K562 (cell line): ENCODE measurements around the gene HOXC4. TPM values are rescaled to one million over a fixed set of nuclear protein-coding genes. Genes with fewer than 3 reads are reported as not detected.

Experiments used
- ATAC-seq: fragments of 200-7000 bp; cut with Tn5 transposase; 3 replicates; pipeline ENCODE4 v1.9.1; 2020; ENCODE audit warnings: moderate library complexity
- BruUV-seq: library from RNA; stranded (reverse); fragments of 400-500 nt; replicated peaks from 2 replicates; lab custom pipeline; 2021; lab: Mats Ljungman, UMichigan
- CTCF ChIA-PET: fragments of 300-600 bp; formaldehyde crosslinking; extraction: SDS; loops from one replicate; lab custom pipeline; 2021; ENCODE audit warnings: low intra/inter-chr PET ratio; lab: Yijun Ruan, JAX
- POLR2A ChIA-PET: fragments of 300-600, 350-650 bp; sonication (Branson Sonifier 250); formaldehyde crosslinking; extraction: SDS; loops from one replicate; lab custom pipeline; 2021; ENCODE audit warnings: antibody characterized with exemption, inconsistent platforms; lab: Yijun Ruan, JAX
- DNase-seq, 4 experiments: peaks; one replicate each; pipeline versions ENCODE4 v3.0.0 to v3.0.0-alpha.2; 2011 to 2018; ENCODE audit warnings: low spot score in 3 of 4, mixed read lengths in 3 of 4; ENCODE audit errors: extremely low read depth in 1 of 4
- FAIRE-seq: peaks from 2 replicates; lab custom pipeline; 2011; peaks lifted over from hg19 to GRCh38; lab: Jason Lieb, UNC
- H2AFZ ChIP-seq: 2 replicates; pipeline ENCODE4 v1.6.0; 2011; ENCODE audit warnings: low read depth, low read length, control low read depth, inconsistent platforms
- H3K27ac ChIP-seq: fragments of 200-600 bp; 3 replicates; pipeline ENCODE4 v1.8.0; 2011; ENCODE audit warnings: low read depth, mild to moderate bottlenecking, control low read depth, inconsistent platforms, low read length, moderate library complexity, mixed read lengths; ENCODE audit errors: extremely low read depth
- H3K27me3 ChIP-seq, 2 experiments: fragments of 300-600 bp in 1 of 2; 2 replicates in 1 of 2; 3 replicates in 1 of 2; pipeline versions ENCODE4 v1.6.0 to v1.8.0; 2011; ENCODE audit warnings: inconsistent platforms in 2 of 2, low read length in 2 of 2, mild to moderate bottlenecking in 1 of 2, mixed read lengths in 1 of 2, moderate library complexity in 1 of 2; ENCODE audit not compliant: control insufficient read depth in 2 of 2, insufficient read depth in 2 of 2
- H3K36me3 ChIP-seq: fragments of 300-600 bp; 3 replicates; pipeline ENCODE4 v1.8.0; 2011; ENCODE audit warnings: mild to moderate bottlenecking, low read length, inconsistent platforms; ENCODE audit not compliant: control insufficient read depth, insufficient read depth
- H3K4me1 ChIP-seq, 2 experiments: fragments of 200-600 bp in 1 of 2; replicated peaks in 1 of 2; 2 replicates in 1 of 2; 3 replicates in 1 of 2; pipeline versions ENCODE4 v1.5.1 to v1.8.0; 2011; ENCODE audit warnings: inconsistent platforms in 2 of 2, low read length in 2 of 2, mild to moderate bottlenecking in 1 of 2, mixed read lengths in 1 of 2, moderate library complexity in 1 of 2; ENCODE audit not compliant: control insufficient read depth in 2 of 2, insufficient read depth in 2 of 2
- H3K4me2 ChIP-seq: 2 replicates; pipeline ENCODE4 v1.6.1; 2011; ENCODE audit warnings: low read length, control low read depth, inconsistent platforms, mixed read lengths; ENCODE audit not compliant: insufficient read depth
- H3K4me3 ChIP-seq: fragments of 200-600 bp; sonication (generic), shearing (Covaris generic); 2 replicates; pipeline ENCODE4 v1.5.1; 2016; ENCODE audit warnings: control low read depth, inconsistent platforms
- H3K79me2 ChIP-seq: fragments of 200-600 bp; 3 replicates; pipeline ENCODE4 v1.8.0; 2011; ENCODE audit warnings: low read length, inconsistent platforms; ENCODE audit not compliant: control insufficient read depth, insufficient read depth
- H3K9ac ChIP-seq, 2 experiments: 2 replicates each; pipeline versions ENCODE4 v1.6.0 to v1.6.1; 2011; ENCODE audit warnings: low read depth in 2 of 2, low read length in 2 of 2, control low read depth in 1 of 2, inconsistent platforms in 1 of 2, mild to moderate bottlenecking in 1 of 2, mixed read lengths in 1 of 2; ENCODE audit not compliant: insufficient read depth in 1 of 2
- H3K9me1 ChIP-seq: one replicate; pipeline ENCODE4 v1.6.0; 2011; ENCODE audit warnings: inconsistent platforms, mild to moderate bottlenecking, low read length, moderate library complexity; ENCODE audit not compliant: control insufficient read depth, insufficient read depth
- H3K9me3 ChIP-seq: replicated peaks from 2 replicates; pipeline ENCODE4 v1.5.1; 2011; ENCODE audit warnings: low read depth, low read length, inconsistent platforms; ENCODE audit not compliant: control insufficient read depth, insufficient read depth
- H4K20me1 ChIP-seq: replicated peaks from 2 replicates; pipeline ENCODE4 v1.6.1; 2011; ENCODE audit warnings: low read length, inconsistent platforms, mixed read lengths; ENCODE audit not compliant: control insufficient read depth, insufficient read depth
- CBFA2T3 ChIP-seq: fragments of 450-650 bp; IDR thresholded peaks from 2 replicates; pipeline ENCODE4 v1.6.1; 2017
- ETV6 ChIP-seq, 3 experiments: fragments of 150-350 bp in 1 of 3; sonication (generic) in 1 of 3; formaldehyde crosslinking in 1 of 3; IDR thresholded peaks; 2 replicates each; pipeline versions ENCODE4 v1.6.1 to v1.8.0; 2014 to 2022; ENCODE audit warnings: borderline replicate concordance in 2 of 3, low read depth in 2 of 3, antibody characterized with exemption in 1 of 3, low read length in 1 of 3, mild to moderate bottlenecking in 1 of 3, missing genetic modification reagents in 1 of 3
- FOXM1 ChIP-seq, 2 experiments: fragments of 450-650 bp in 1 of 2; sonication (generic) in 1 of 2; formaldehyde crosslinking in 1 of 2; IDR thresholded peaks; 2 replicates each; pipeline versions ENCODE4 v1.6.1 to v1.9.0; 2017 to 2022; ENCODE audit warnings: low read depth in 2 of 2, mild to moderate bottlenecking in 2 of 2, missing genetic modification reagents in 1 of 2, moderate library complexity in 1 of 2
- L3MBTL2 ChIP-seq: fragments of 450-650 bp; IDR thresholded peaks from 2 replicates; pipeline ENCODE4 v1.6.1; 2016; ENCODE audit warnings: mild to moderate bottlenecking, moderate library complexity
- MAX ChIP-seq: sonication (generic); formaldehyde crosslinking; IDR thresholded peaks from 2 replicates; pipeline ENCODE4 v1.9.0; 2022; ENCODE audit warnings: mild to moderate bottlenecking, missing genetic modification reagents
- TAF1 ChIP-seq: IDR thresholded peaks from 2 replicates; pipeline ENCODE4 v1.6.1; 2011; ENCODE audit warnings: mild to moderate bottlenecking, low read length, moderate library complexity; ENCODE audit not compliant: insufficient read depth, control insufficient read depth, severe bottlenecking; ENCODE audit errors: extremely low read depth
- ZBTB9 ChIP-seq: fragments of 450-650 bp; formaldehyde crosslinking; IDR thresholded peaks from 2 replicates; pipeline ENCODE4 v1.4.0; 2020; ENCODE audit warnings: mild to moderate bottlenecking, moderate library complexity
- ZNF668 ChIP-seq: fragments of 250-450 bp; sonication (Bioruptor Pico); IDR thresholded peaks from 2 replicates; pipeline ENCODE4 v1.8.0; 2022; ENCODE audit warnings: mild to moderate bottlenecking, inconsistent platforms
- WGBS: fragments of 100-300 bp; shearing (Covaris generic); methylation state at CpG from one replicate; pipeline ENCODE4 v1.1.6; 2016; ENCODE audit warnings: low coverage, mixed read lengths; ENCODE audit not compliant: insufficient coverage; ENCODE audit errors: missing lambda C conversion rate; 5-methylcytosine and 5-hydroxymethylcytosine counted together
- in situ Hi-C: fragments of 300-500 bp; cut with MboI; formaldehyde crosslinking; loops from 4 replicates; pipeline ENCODE4 v1.15.0; 2018; ENCODE audit warnings: inconsistent platforms, mixed read lengths
- intact Hi-C: fragments of 100-400 bp; cut with micrococcal nuclease; formaldehyde crosslinking; loops from 2 replicates; pipeline ENCODE4 v1.14.2; 2022
- polyA plus RNA-seq, 8 experiments: library from polyadenylated mRNA; depleted of rRNA in 4 of 8; stranded (reverse) in 5 of 8; unstranded in 3 of 8; fragments of >200 nt; fragmentation: Nextera tagmentation in 2 of 8; fragmentation: Illumina TruSeq in 1 of 8; extraction: Ambion mirVana in 2 of 8; extraction: Trizol in 1 of 8; gene quantifications; 2 replicates each; pipeline versions ENCODE4 v1.2.1 to v1.2.3, GENCODE V29; 2011 to 2014; ENCODE audit warnings: inconsistent platforms in 1 of 8, missing spikeins in 1 of 8
- total RNA-seq, 7 experiments: library from RNA; depleted of rRNA in 6 of 7; stranded (reverse); fragments of >200 nt in 6 of 7; fragmentation: Illumina TruSeq in 2 of 7; extraction: Trizol in 2 of 7; gene quantifications; 2 replicates each; pipeline versions ENCODE4 v1.2.1 to v1.2.3, GENCODE V29; 2011 to 2021; ENCODE audit warnings: low replicate concordance in 1 of 7

HOXC4 gene
- total and polyA plus RNA-seq, 9 of the 15 experiments (the other 6 are each of a cell fraction or from before 2014, with no cell fraction given), result 0.06 to 1.5 (median 0.44) TPM; not detected in 1

GRCh38 chr12:54017878-54018467, 35.7 kb upstream of the HOXC4 start:
- whole genome bisulfite sequencing, result 2% methylated on average over 17 of the region's 34 CpGs
- H2AFZ ChIP-seq, result peak overlapping the region; percentile 97
- TF ChIP-seq ZBTB9 (CRISPR knock-in tag) (peak; percentile 66; the same call in 1 of the 2 replicates), L3MBTL2 (0 out of 2 replicates have a peak, but pooled peaks have one; percentile 56), FOXM1 (IDR thresholded peaks at IDR 0.05; ENCODE audit: low read depth) (no peak), FOXM1 (CRISPR knock-in tag; IDR thresholded peaks at IDR 0.05; ENCODE audit: low read depth) (0 out of 2 replicates have a peak, but pooled peaks have one; percentile 37), CBFA2T3 (no peak), ZNF668 (CRISPR knock-in tag) (no peak), ETV6 (IDR thresholded peaks at IDR 0.05; ENCODE audit: borderline replicate concordance in 1 of 2, low read depth in 2 of 2, low read length in 1 of 2) (no peak), ETV6 (CRISPR knock-in tag; IDR thresholded peaks at IDR 0.05; ENCODE audit: borderline replicate concordance) (no peak), TAF1 (peak; percentile 75), MAX (CRISPR knock-in tag) (peak; percentile 58; the same call in 1 of the 2 replicates)

More at GRCh38 chr12:54017878-54018467, 35.7 kb upstream of the HOXC4 start:
- Histone ChIP-seq H3K9me3 (no peaks in the 10 kb centered on the region), H3K9ac (peak overlapping the region; percentile 82 to 98), H3K27ac (peak overlapping the region; percentile 86), H3K4me1 (peaks cover 10 to 47% of the 10 kb centered on the region in 2 experiments), H3K9me1 (no peaks in the 10 kb centered on the region), H4K20me1 (no peaks in the 10 kb centered on the region), H3K36me3 (no peaks in the 10 kb centered on the region), H3K27me3 (no peaks in the 10 kb centered on the region), H3K79me2 (peaks cover 3% of the 10 kb centered on the region; the same call in 2 of the 3 replicates), H3K4me2 (peak overlapping the region; percentile 91), H3K4me3 (peak overlapping the region; percentile 60)
- CTCF ChIA-PET, result interaction anchor here (1.0 kb wide), 1 partner anchor 12 kb away, joined by 3 read pairs; no protein-coding TSS in a partner anchor
- ATAC-seq (peak; percentile 88), FAIRE-seq (peak; percentile 77), DNase-seq (peak; percentile 95 to 98 (median 98))
- intact Hi-C loops (loop anchor here (10.0 kb wide), 1 partner anchor 277 kb away; no protein-coding TSS in a partner anchor), in situ Hi-C loops (no loop called here)
- BruUV-seq, result no TSS peak
- POLR2A ChIA-PET, result interaction anchor here (0.5 to 2.1 kb wide), 12 partner anchors 8 to 353 kb away, joined by 3 to 10 read pairs (median 4); partner anchors contain the start of genes HOXC5, HOXC6 and HOXC8
